Measurements from ENCODE around the gene DCP1A. TPM values are rescaled to one million over a fixed set of nuclear protein-coding genes. Genes with fewer than 3 reads are reported as not detected.
"Not testable (repeated sequence)": the region's sequence is repeated elsewhere in the genome, so short reads cannot be mapped to it uniquely, and the experiment has no call there.

DCP1A gene
- total RNA-seq, 1 donor from 2014 or later = 44.3 TPM

DNA sequence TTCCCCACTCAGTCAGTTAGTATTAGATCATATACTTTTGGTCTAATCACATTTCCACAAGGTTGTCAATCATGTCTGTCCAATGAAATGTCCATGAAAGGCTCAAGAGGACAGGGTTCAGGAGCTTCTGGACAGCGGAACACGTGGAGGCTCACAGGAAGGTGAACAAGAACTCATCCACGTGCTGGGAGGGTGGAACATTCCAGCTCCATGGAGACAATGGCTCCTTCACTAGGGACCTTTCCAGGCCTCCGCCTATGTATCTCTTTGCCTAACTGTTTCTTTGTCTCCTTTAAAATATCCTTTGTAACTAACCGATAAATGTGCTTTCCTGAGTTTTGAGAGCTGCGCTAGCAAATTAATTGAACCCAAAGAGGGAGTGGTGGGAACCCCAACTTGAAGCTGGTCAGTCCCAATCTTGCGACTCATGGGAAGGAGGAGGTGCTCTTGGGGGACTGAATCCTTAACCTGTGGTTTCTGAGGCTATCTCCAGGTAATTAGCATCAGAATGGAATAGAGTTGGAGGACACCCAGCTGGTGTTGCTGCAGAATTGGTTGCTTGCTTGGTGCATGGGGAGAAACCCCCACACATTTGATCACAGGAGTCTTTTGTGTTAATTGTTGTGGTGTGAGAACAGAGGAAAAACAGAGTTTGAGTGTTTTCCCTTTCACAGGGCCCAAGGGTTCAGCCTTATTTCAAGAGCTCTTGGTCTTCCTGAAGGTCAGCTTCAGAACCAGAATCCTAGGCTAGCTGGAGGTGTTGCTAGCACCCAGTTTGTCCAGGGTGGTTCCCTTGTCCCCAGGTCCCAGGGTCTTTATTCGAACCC is 88.5 kb downstream of the DCP1A start:
- Mint-ChIP-seq H3K36me3 (ENCODE audit: low read depth) (peaks cover 10% of the 10 kb centered on the region), H3K27me3 (ENCODE audit: low read depth) (no peaks in the 10 kb centered on the region), H3K4me3 (ENCODE audit: low read depth) (no peak overlapping the region), H3K4me1 (ENCODE audit: low read depth) (peaks cover 9% of the 10 kb centered on the region), H3K27ac (no peak overlapping the region), H3K9me3 (no peaks in the 10 kb centered on the region)
- intact Hi-C loops (cut with micrococcal nuclease) = loop anchor here (5.0 kb wide), 1 partner anchor 88 kb away; the partner anchor contains the start of gene DCP1A
- no peak for DNase-seq (ENCODE audit: low spot score)

DNA sequence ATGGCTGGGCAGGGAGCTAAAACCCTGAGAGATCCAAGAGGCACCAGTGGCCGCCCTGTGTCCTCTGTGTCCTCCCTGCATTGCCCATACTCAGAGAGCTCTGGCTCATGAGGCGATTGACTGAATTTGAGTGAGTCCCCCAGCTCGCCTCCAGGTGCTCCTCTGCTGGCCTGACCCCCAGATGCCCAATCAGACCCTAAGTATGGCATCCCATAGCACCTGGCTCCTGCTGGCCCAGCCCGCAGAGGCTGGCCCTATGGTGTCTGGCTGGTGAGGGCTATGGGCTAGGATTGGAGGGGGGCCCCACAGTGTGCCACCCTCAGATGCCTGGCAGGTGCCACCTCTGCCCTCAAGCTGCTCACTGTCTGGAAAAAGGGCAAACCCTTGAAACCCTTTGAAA is 89.9 kb downstream of the DCP1A start:
- Mint-ChIP-seq H3K27ac (no peak overlapping the region), H3K4me3 (ENCODE audit: low read depth) (no peak overlapping the region), H3K27me3 (ENCODE audit: low read depth) (no peaks in the 10 kb centered on the region), H3K9me3 (no peaks in the 10 kb centered on the region), H3K36me3 (ENCODE audit: low read depth) (peaks cover 19% of the 10 kb centered on the region), H3K4me1 (ENCODE audit: low read depth) (peaks cover 18% of the 10 kb centered on the region)
- DNase-seq (ENCODE audit: low spot score) = no peak
- intact Hi-C loops (cut with micrococcal nuclease) = loop anchor here (5.0 kb wide), 1 partner anchor 90 kb away; the partner anchor contains the start of gene DCP1A

- DNase-seq (ENCODE audit: low spot score) = no peak
- Mint-ChIP-seq H3K27me3 (ENCODE audit: low read depth) (no peaks in the 10 kb centered on the region), H3K4me1 (ENCODE audit: low read depth) (peaks cover 21% of the 10 kb centered on the region), H3K4me3 (ENCODE audit: low read depth) (no peak overlapping the region), H3K36me3 (ENCODE audit: low read depth) (peaks cover 25% of the 10 kb centered on the region), H3K27ac (no peak overlapping the region), H3K9me3 (no peaks in the 10 kb centered on the region)
- intact Hi-C loops (cut with micrococcal nuclease) = loop anchor here (5.0 kb wide), 1 partner anchor 91 kb away; the partner anchor contains the start of gene DCP1A
Observed at GRCh38 chr3:53256704-53257055, 90.7 kb downstream of the DCP1A start.

DNA sequence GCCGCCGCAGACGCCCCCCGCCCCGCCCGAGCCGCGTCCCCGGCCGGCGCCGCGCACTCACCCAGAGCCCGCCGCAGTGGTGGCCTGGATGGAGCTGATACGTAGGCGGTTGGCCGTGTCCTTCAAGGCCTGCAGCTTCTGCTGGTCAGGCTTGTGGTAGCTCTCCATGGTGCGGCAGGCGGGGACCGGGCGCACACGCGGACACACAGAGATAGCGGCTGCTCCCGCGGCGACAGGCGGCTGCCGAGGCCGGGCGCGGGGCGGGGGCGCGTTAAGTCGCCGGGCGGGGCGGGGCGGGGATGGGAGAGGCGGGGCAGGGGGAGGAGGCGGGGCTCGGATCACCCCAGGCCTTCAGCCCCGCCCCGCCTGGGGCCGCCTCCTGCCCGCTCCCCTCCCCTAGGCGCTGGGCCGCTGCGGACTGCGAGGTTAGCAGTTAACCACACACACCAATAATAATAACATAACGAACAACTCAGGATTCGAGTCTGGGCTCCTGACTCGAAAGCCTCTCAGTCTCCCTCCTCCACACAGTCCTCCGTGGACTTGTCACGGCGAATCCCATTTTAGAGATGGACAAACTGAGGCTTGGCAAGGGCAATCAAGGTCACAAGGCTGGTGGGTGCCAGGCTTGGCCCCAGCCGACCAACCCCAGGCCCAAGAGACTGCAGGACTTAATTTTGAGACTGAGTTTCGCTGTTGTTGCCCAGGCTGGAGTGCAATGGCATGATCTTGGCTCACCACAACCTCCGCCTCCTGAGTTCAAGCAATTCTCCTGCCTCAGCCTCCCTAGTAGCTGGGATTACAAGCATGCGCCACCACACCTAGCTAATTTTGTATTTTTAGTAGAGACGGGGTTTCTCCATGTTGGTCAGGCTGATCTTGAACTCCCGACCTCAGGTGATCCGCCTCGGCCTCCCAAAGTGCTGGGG is 91.3 kb downstream of the DCP1A start, which contains the start of gene TKT:
TKT (minus strand) TSS at position 248 of the 929 bp plus-strand sequence; CDS start at position 168, 80 bp downstream.
- Mint-ChIP-seq H3K27me3 (ENCODE audit: low read depth) (no peaks in the 10 kb centered on the region), H3K9me3 (no peaks in the 10 kb centered on the region), H3K36me3 (ENCODE audit: low read depth) (peaks cover 29% of the 10 kb centered on the region), H3K4me1 (ENCODE audit: low read depth) (peaks cover 25% of the 10 kb centered on the region), H3K27ac (peak within 1 kb of the TSS; percentile 85), H3K4me3 (ENCODE audit: low read depth) (peak within 1 kb of the TSS; percentile 91)
- intact Hi-C loops (cut with micrococcal nuclease) = loop anchor here (5.0 kb wide), 1 partner anchor 91 kb away; the partner anchor contains the start of gene DCP1A
- DNase-seq (ENCODE audit: low spot score) = peak; percentile 78

DNA sequence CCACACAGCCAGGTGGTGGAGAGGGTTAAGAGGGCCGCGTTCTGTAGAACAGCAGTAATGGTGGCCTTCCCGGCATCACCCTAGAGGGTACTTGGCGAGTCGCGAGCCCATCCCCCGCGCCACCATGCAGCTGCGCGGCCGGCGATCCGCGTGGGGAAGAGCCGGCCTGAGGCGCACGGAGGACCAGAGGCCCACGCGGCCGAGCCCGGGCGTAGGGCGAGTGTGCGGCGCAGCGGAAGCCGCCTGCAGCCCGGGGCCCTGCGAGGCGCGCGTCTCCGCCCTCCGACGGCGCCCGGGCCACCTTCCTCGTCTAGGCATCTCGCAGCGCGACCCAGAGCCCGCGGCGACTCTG is 91.9 kb downstream of the DCP1A start:
- intact Hi-C loops (cut with micrococcal nuclease) = loop anchor here (5.0 kb wide), 1 partner anchor 92 kb away; the partner anchor contains the start of gene DCP1A
- peaks cover 28% of the 10 kb centered on the region for H3K4me1 Mint-ChIP-seq (ENCODE audit: low read depth)
- H3K27me3 Mint-ChIP-seq (ENCODE audit: low read depth) = no peaks in the 10 kb centered on the region
- no peak for DNase-seq (ENCODE audit: low spot score)
- no peaks in the 10 kb centered on the region for H3K9me3 Mint-ChIP-seq
- peak overlapping the region; percentile 85 for H3K27ac Mint-ChIP-seq
- H3K4me3 Mint-ChIP-seq (ENCODE audit: low read depth) = peak overlapping the region; percentile 91
- H3K36me3 Mint-ChIP-seq (ENCODE audit: low read depth) = peaks cover 29% of the 10 kb centered on the region

- Mint-ChIP-seq H3K4me3 (ENCODE audit: low read depth) (peak overlapping the region; percentile 91), H3K27me3 (ENCODE audit: low read depth) (no peaks in the 10 kb centered on the region), H3K4me1 (ENCODE audit: low read depth) (peaks cover 30% of the 10 kb centered on the region), H3K27ac (peak overlapping the region; percentile 85), H3K9me3 (no peaks in the 10 kb centered on the region), H3K36me3 (ENCODE audit: low read depth) (peaks cover 29% of the 10 kb centered on the region)
- DNase-seq (ENCODE audit: low spot score) = peak; percentile 54
- intact Hi-C loops (cut with micrococcal nuclease) = loop anchor here (5.0 kb wide), 1 partner anchor 93 kb away; the partner anchor contains the start of gene DCP1A
Observed at GRCh38 chr3:53254509-53255422, 92.6 kb downstream of the DCP1A start.

- no peak for DNase-seq (ENCODE audit: low spot score)
- H3K4me3 Mint-ChIP-seq (ENCODE audit: low read depth) = peak overlapping the region; percentile 91
- intact Hi-C loops (cut with micrococcal nuclease) = no loop called here
- peaks cover 36% of the 10 kb centered on the region for H3K4me1 Mint-ChIP-seq (ENCODE audit: low read depth)
- H3K36me3 Mint-ChIP-seq (ENCODE audit: low read depth) = peaks cover 29% of the 10 kb centered on the region
- H3K9me3 Mint-ChIP-seq = no peaks in the 10 kb centered on the region
- H3K27me3 Mint-ChIP-seq (ENCODE audit: low read depth) = no peaks in the 10 kb centered on the region
- H3K27ac Mint-ChIP-seq = peak overlapping the region; percentile 85
Observed at GRCh38 chr3:53253707-53254508, 93.4 kb downstream of the DCP1A start.

DNA sequence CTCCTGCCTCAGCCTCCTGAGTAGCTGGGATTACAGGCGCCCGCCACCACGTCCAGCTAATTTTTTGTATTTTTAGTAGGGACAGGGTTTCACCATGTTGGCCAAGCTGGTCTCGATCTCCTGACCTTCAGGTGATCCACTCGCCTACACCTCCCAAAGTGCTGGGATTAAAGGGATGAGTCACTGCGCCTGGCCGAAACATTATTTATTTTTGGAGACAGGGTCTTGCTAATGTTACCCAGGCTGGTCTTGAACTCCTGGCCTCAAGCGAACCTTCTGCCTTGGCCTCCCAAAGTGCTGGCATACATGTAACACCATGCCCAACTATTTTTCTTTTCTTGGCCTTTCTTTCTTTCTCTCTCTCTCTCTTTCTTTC is 94.4 kb downstream of the DCP1A start:
- H3K9me3 Mint-ChIP-seq; intact Hi-C loops (cut with micrococcal nuclease); DNase-seq (ENCODE audit: low spot score); H3K27me3 Mint-ChIP-seq (ENCODE audit: low read depth): not testable (repeated sequence)
- H3K36me3 Mint-ChIP-seq (ENCODE audit: low read depth) = peaks cover 33% of the 10 kb centered on the region
- H3K4me1 Mint-ChIP-seq (ENCODE audit: low read depth) = peaks cover 42% of the 10 kb centered on the region
- H3K4me3 Mint-ChIP-seq (ENCODE audit: low read depth) = peak overlapping the region; percentile 91
- peak overlapping the region; percentile 80 for H3K27ac Mint-ChIP-seq

- intact Hi-C loops (cut with micrococcal nuclease) = no loop called here
- H3K4me1 Mint-ChIP-seq (ENCODE audit: low read depth) = peaks cover 46% of the 10 kb centered on the region
- no peak for DNase-seq (ENCODE audit: low spot score)
Observed at GRCh38 chr3:53252096-53252946, 95.0 kb downstream of the DCP1A start.

DNA sequence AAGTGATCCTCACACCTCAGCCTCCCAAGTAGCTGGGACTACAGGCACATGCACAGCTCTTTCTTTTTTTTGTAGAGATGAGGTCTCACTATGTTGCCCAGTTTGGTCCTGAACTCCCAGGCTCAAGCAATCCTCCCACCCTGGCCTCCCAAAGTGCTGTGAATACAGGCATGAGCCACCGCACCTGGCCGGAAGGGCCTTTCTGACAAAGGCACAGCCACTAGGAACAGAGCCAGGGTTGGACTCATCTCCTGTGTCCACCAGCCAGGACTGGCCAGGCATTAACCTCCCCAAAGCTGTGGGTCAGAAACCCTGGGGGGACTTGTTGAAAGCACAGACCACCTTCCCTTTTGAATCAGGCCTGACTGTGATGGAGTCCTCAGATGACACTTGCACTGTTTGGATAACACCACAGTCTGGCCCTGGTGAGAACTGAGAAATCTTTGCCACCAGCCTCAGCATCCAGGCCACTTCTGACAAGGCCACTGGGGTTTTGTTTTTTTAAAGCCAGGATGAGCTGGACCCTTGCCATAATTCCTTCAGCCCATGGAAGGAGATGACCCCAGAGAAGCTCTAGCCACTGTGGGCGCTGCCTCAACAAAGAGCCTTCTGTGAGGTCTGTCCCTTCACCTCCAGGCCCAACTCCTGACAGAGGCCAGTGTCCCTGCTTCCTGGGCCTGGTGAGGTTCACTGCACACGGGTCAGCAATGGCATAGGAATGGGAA is 96.3 kb downstream of the DCP1A start:
- Mint-ChIP-seq H3K27ac (no peak overlapping the region), H3K27me3 (ENCODE audit: low read depth) (no peaks in the 10 kb centered on the region), H3K4me1 (ENCODE audit: low read depth) (peaks cover 48% of the 10 kb centered on the region), H3K36me3 (ENCODE audit: low read depth) (peaks cover 41% of the 10 kb centered on the region), H3K9me3 (no peaks in the 10 kb centered on the region), H3K4me3 (ENCODE audit: low read depth) (peak overlapping the region; percentile 64)
- DNase-seq (ENCODE audit: low spot score) = no peak
- intact Hi-C loops (cut with micrococcal nuclease) = no loop called here

More at GRCh38 chr3:53252096-53252946, 95.0 kb downstream of the DCP1A start:
- peaks cover 37% of the 10 kb centered on the region for H3K36me3 Mint-ChIP-seq (ENCODE audit: low read depth)
- peak overlapping the region; percentile 64 for H3K4me3 Mint-ChIP-seq (ENCODE audit: low read depth)
- no peak overlapping the region for H3K27ac Mint-ChIP-seq
- H3K9me3 Mint-ChIP-seq = no peaks in the 10 kb centered on the region
- H3K27me3 Mint-ChIP-seq (ENCODE audit: low read depth) = no peaks in the 10 kb centered on the region

Data from activated T-helper 2 cell treated with anti-CD3 and anti-CD28 coated beads, Interferon-gamma antibody, Interleukin-2, Interleukin-4, amounts not matched to agents 10 μg/mL and 5 μg/mL and 100 μg/mL, durations not matched to agents 14 hours and 24 hours and 36 hours (primary cell).